Lower lobe of right lung (tissue), 2 donors: Measurements from ENCODE around the gene NUAK2. TPM values are rescaled to one million over a fixed set of nuclear protein-coding genes. Genes with fewer than 3 reads are reported as not detected.
A peak's percentile ranks its signal among the peaks of the same experiment; 100 is the strongest.

ENCODE experiments used
- ATAC-seq, 2 donors: fragments of 200-7000 bp; cut with Tn5 transposase; one replicate each; pipeline ENCODE4 v1.9.1; 2020 to 2022; ENCODE audit warnings: mild to moderate bottlenecking in 2 of 2, moderate library complexity in 2 of 2
- DNase-seq: peaks from one replicate; pipeline ENCODE4 v3.0.0-alpha.2; 2020
- H3K27ac ChIP-seq: fragments of 200-600 bp; one replicate; pipeline ENCODE4 v1.8.0; 2022
- H3K27me3 ChIP-seq: fragments of 200-600 bp; one replicate; pipeline ENCODE4 v1.8.0; 2022; ENCODE audit warnings: low read depth
- H3K36me3 ChIP-seq: fragments of 200-600 bp; one replicate; pipeline ENCODE4 v1.8.0; 2022; ENCODE audit warnings: mild to moderate bottlenecking
- H3K4me1 ChIP-seq: fragments of 200-600 bp; one replicate; pipeline ENCODE4 v1.8.0; 2022
- H3K4me3 ChIP-seq: fragments of 200-600 bp; one replicate; pipeline ENCODE4 v1.8.0; 2022; ENCODE audit warnings: mild to moderate bottlenecking
- H3K9me3 ChIP-seq: fragments of 200-600 bp; one replicate; pipeline ENCODE4 v1.8.0; 2022
- CTCF ChIP-seq: fragments of 200-600 bp; IDR thresholded peaks from one replicate; pipeline ENCODE4 v1.8.0; 2022; ENCODE audit warnings: antibody characterized with exemption, mild to moderate bottlenecking
- intact Hi-C: fragments of 100-400 bp; cut with DNase I; formaldehyde crosslinking; loops from one replicate; pipeline ENCODE4 v1.11.0; 2022
- total RNA-seq: library from RNA; stranded (reverse); fragmentation: NEBNext Ultra II Directional; extraction: Animal tissue kit (Norgen Biotek cat#: 25700); gene quantifications from one replicate; pipeline ENCODE4 v1.2.1, GENCODE V29; 2021
- donor health status: DM: no; HTN: yes; CAD: no; lungs with severe emphysema.

The NUAK2 gene
- total RNA-seq, 1 donor from 2014 or later, result 6.8 TPM

GRCh38 chr1:205344066-205344928 lies 22.8 kb upstream of the NUAK2 start:
- no peak overlapping the region for H3K27ac ChIP-seq
- no peaks in the 10 kb centered on the region for H3K36me3 ChIP-seq
- DNase-seq, result peak; percentile 62
- H3K27me3 ChIP-seq, result peaks cover 45% of the 10 kb centered on the region
- H3K4me1 ChIP-seq, result peaks cover 15% of the 10 kb centered on the region
- peak overlapping the region; percentile 42 for H3K4me3 ChIP-seq
- ATAC-seq, result peak; percentile 60 to 74
- TF ChIP-seq CTCF, result no peak
- intact Hi-C loops, result no loop called here
- no peaks in the 10 kb centered on the region for H3K9me3 ChIP-seq

- Histone ChIP-seq H3K4me3 (peak overlapping the region; percentile 42), H3K9me3 (no peaks in the 10 kb centered on the region), H3K36me3 (no peaks in the 10 kb centered on the region), H3K27me3 (peaks cover 45% of the 10 kb centered on the region), H3K4me1 (peaks cover 15% of the 10 kb centered on the region), H3K27ac (no peak overlapping the region)
- DNase-seq (no peak), ATAC-seq (peak; percentile 41 to 60)
- intact Hi-C loops, result no loop called here
- TF ChIP-seq CTCF, result peak; percentile 9
Measured at GRCh38 chr1:205343431-205344065, 22.0 kb upstream of the NUAK2 start.

- Histone ChIP-seq H3K4me3 (no peak overlapping the region), H3K9me3 (no peaks in the 10 kb centered on the region), H3K36me3 (no peaks in the 10 kb centered on the region), H3K27me3 (peaks cover 45% of the 10 kb centered on the region), H3K27ac (no peak overlapping the region), H3K4me1 (peaks cover 15% of the 10 kb centered on the region)
- ATAC-seq, result no peak
- no peak for TF ChIP-seq CTCF
- intact Hi-C loops, result no loop called here
- DNase-seq, result no peak
Measured at GRCh38 chr1:205342986-205343385, 21.4 kb upstream of the NUAK2 start.

- peaks cover 29% of the 10 kb centered on the region for H3K27me3 ChIP-seq
- no peak overlapping the region for H3K27ac ChIP-seq
- DNase-seq (no peak), ATAC-seq (no peak)
- H3K4me3 ChIP-seq, result no peak overlapping the region
- intact Hi-C loops, result no loop called here
- H3K9me3 ChIP-seq, result no peaks in the 10 kb centered on the region
- H3K36me3 ChIP-seq, result no peaks in the 10 kb centered on the region
- peaks cover 15% of the 10 kb centered on the region for H3K4me1 ChIP-seq
- TF ChIP-seq CTCF, result no peak
Measured at GRCh38 chr1:205340676-205341075, 19.1 kb upstream of the NUAK2 start.

GRCh38 chr1:205339717-205340116 lies 18.2 kb upstream of the NUAK2 start:
- no peak for ATAC-seq
- no peak overlapping the region for H3K4me3 ChIP-seq
- intact Hi-C loops, result no loop called here
- H3K27ac ChIP-seq, result no peak overlapping the region
- H3K36me3 ChIP-seq, result no peaks in the 10 kb centered on the region
- DNase-seq, result no peak
- H3K4me1 ChIP-seq, result peaks cover 15% of the 10 kb centered on the region
- H3K9me3 ChIP-seq, result no peaks in the 10 kb centered on the region
- peaks cover 20% of the 10 kb centered on the region for H3K27me3 ChIP-seq
- TF ChIP-seq CTCF, result no peak
